ENCODE results near the gene MAML3.

DNA sequence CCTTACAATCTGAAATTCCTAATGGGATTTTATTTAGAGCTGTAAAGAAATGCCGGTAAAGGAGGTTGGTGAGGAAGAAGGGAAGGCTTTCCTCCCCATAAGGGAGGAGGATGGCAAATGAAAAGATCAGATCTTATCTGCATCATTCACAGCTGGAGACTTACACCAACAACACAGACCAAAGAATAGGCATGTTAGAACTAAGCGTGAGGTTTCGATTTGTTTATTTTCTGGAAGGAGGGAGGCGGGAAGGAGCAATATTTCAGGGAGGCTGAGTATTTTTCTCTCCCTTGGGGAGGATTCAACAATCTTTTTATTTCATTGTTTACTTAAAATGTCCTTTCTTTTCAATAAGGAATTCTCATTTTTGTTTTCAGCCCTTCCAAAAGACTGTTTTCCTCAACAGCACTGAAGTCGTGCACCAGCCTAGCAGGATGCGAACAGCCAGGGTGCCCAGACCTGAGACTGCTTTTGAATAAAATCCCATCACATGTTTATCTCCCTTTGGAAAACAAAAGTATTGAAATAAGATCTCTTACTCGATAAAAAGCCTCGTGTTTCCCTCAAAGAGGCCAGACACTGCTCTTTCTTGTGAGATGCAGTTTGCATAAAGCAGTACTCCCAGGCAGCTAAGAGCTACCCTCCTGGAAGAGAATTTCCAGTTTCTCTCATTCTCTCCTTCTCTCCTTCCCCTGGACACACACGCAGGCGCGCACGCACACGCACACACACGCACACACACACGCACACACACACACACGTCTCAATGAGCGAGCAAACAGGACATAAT, 252.3 kb downstream of the MAML3 start:
- no peak for TF ChIP-seq POLR2A (IDR thresholded peaks at IDR 0.05; ENCODE audit: low read depth, low read length)
- no peak for TF ChIP-seq POLR2AphosphoS5 (IDR thresholded peaks at IDR 0.05; ENCODE audit: low read depth, low read length)
- no peak for TF ChIP-seq SPI1 (IDR thresholded peaks at IDR 0.05; ENCODE audit: low read depth, low read length)
- no peak for TF ChIP-seq POU2F2 (IDR thresholded peaks at IDR 0.05; ENCODE audit: low read depth, low read length)
- TF ChIP-seq TAF1 (IDR thresholded peaks at IDR 0.05; ENCODE audit: low read depth, low read length), result no peak

All from GM12891 (cell line).